Retina (tissue), 1 donor: ENCODE measurements around the gene LHX3.
"Not testable (repeated sequence)": the region's sequence is repeated elsewhere in the genome, so short reads cannot be mapped to it uniquely, and the experiment has no call there.

Source experiments
- DNase-seq: peaks from one replicate; pipeline ENCODE4 v3.0.0-alpha.2; 2016

Gene LHX3

GRCh38 chr9:136151848-136152542 lies 52.9 kb downstream of the LHX3 start:
- DNase-seq = no peak

- no peak for DNase-seq
Observed at GRCh38 chr9:136151214-136151804, 53.6 kb downstream of the LHX3 start.

- DNase-seq = not testable (repeated sequence)
Observed at GRCh38 chr9:136150664-136151213, 54.2 kb downstream of the LHX3 start.

- DNase-seq = no peak
Observed at GRCh38 chr9:136149853-136150252, 55.1 kb downstream of the LHX3 start.

- no peak for DNase-seq
Observed at GRCh38 chr9:136149337-136149736, 55.6 kb downstream of the LHX3 start.

- no peak for DNase-seq
Observed at GRCh38 chr9:136148766-136149165, 56.2 kb downstream of the LHX3 start.

- DNase-seq = peak; percentile 81
Observed at GRCh38 chr9:136147890-136148714, 56.8 kb downstream of the LHX3 start.

- no peak for DNase-seq
Observed at GRCh38 chr9:136147038-136147889, 57.7 kb downstream of the LHX3 start.
